Lower leg skin (tissue), 4 donors: Measurements from ENCODE around the gene OR4K5. TPM values are rescaled to one million over a fixed set of nuclear protein-coding genes. Genes with fewer than 3 reads are reported as not detected.

Experiments used
- DNase-seq, 2 donors: peaks; one replicate each; pipeline ENCODE4 v3.0.0-alpha.2; 2019; ENCODE audit warnings: low spot score in 2 of 2
- H3K4me3 ChIP-seq: fragments of 200-600 bp; sonication (generic); 2 replicates; pipeline ENCODE4 v1.5.1; 2017; ENCODE audit warnings: mild to moderate bottlenecking, low read depth; ENCODE audit not compliant: poor library complexity, severe bottlenecking
- POLR2A ChIP-seq, 2 donors: fragments of 450-650 bp; IDR thresholded peaks; one replicate each; pipeline ENCODE4 v1.6.1; 2016 to 2017; ENCODE audit warnings: antibody characterized with exemption in 2 of 2, mild to moderate bottlenecking in 1 of 2, moderate library complexity in 1 of 2
- WGBS, 2 donors: methylation state at CpG; one replicate each; pipeline ENCODE4 v1.1.5; 2018; 5-methylcytosine and 5-hydroxymethylcytosine counted together
- intact Hi-C: fragments of 100-400 bp; cut with DNase I; formaldehyde crosslinking; loops from one replicate; pipeline ENCODE4 v1.15.0; 2023; ENCODE audit warnings: low total_unique reads
- total RNA-seq, 4 donors: library from RNA; depleted of rRNA; stranded (reverse); fragments of >200 nt; gene quantifications; one replicate each; pipeline ENCODE4 v1.1.0, GENCODE V29; 2016
- TF ChIP-seq, protein P1 (sequence below), 3 donors: fragments of 450-650 bp; IDR thresholded peaks; one replicate each; pipeline ENCODE4 v1.5.1; 2016; ENCODE audit warnings: antibody characterized with exemption in 3 of 3, mild to moderate bottlenecking in 3 of 3, moderate library complexity in 2 of 3

Gene OR4K5
- not detected for total RNA-seq

GRCh38 chr14:19920021-19920657 is at the start of gene OR4K5:
OR4K5 (plus strand) TSS chr14:19920607; CDS start chr14:19920607, 0 bp downstream.
- intact Hi-C loops: no loop called here
- no peak for TF ChIP-seq POLR2A (IDR thresholded peaks at IDR 0.05)
- TF ChIP-seq, protein P1, sequence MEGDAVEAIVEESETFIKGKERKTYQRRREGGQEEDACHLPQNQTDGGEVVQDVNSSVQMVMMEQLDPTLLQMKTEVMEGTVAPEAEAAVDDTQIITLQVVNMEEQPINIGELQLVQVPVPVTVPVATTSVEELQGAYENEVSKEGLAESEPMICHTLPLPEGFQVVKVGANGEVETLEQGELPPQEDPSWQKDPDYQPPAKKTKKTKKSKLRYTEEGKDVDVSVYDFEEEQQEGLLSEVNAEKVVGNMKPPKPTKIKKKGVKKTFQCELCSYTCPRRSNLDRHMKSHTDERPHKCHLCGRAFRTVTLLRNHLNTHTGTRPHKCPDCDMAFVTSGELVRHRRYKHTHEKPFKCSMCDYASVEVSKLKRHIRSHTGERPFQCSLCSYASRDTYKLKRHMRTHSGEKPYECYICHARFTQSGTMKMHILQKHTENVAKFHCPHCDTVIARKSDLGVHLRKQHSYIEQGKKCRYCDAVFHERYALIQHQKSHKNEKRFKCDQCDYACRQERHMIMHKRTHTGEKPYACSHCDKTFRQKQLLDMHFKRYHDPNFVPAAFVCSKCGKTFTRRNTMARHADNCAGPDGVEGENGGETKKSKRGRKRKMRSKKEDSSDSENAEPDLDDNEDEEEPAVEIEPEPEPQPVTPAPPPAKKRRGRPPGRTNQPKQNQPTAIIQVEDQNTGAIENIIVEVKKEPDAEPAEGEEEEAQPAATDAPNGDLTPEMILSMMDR (IDR thresholded peaks at IDR 0.05): no peak

DNA sequence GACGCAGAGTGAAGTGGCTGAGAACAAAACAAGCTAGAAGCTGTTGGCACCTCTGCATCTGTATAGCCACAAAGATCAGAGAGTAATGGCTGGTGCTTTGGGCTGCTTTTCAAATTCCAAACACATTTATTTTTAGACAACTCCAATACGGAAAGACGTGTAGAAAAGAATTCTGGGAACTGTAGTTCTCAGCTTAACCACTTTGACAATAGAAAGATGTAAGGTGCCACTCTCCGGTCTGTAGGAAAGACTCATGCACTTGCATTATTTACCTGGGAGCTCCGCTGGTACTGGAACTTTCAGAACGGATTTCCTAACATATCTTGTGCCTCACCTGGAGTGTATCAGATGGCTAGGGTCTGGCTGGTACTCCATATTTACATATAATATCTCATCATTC is 47.2 kb upstream of the OR4K5 start:
- H3K4me3 ChIP-seq: no peak overlapping the region
- DNase-seq: no peak
- TF ChIP-seq, protein P1 (IDR thresholded peaks at IDR 0.05): no peak
- TF ChIP-seq POLR2A (IDR thresholded peaks at IDR 0.05): no peak
- intact Hi-C loops: no loop called here
- 28% methylated on average over 6 of the region's 6 CpGs for WGBS, 2 donors

More at GRCh38 chr14:19920021-19920657, at the start of gene OR4K5:
- no peak for DNase-seq
- no peak within 1 kb of the TSS for H3K4me3 ChIP-seq

- no peak within 1 kb of the TSS for H3K4me3 ChIP-seq
- 52 to 69% methylated on average over 2 of the region's 2 CpGs for WGBS, 2 donors
- TF ChIP-seq, protein P1 (IDR thresholded peaks at IDR 0.05): no peak
- TF ChIP-seq POLR2A (IDR thresholded peaks at IDR 0.05): no peak
- intact Hi-C loops: no loop called here
- no peak for DNase-seq
Measured at GRCh38 chr14:19874842-19875241, 45.6 kb upstream of the OR4K5 start, which contains the start of gene OR4K2. OR4K2 (plus strand) TSS chr14:19875142; CDS start chr14:19876268, 1,126 bp downstream.

DNA sequence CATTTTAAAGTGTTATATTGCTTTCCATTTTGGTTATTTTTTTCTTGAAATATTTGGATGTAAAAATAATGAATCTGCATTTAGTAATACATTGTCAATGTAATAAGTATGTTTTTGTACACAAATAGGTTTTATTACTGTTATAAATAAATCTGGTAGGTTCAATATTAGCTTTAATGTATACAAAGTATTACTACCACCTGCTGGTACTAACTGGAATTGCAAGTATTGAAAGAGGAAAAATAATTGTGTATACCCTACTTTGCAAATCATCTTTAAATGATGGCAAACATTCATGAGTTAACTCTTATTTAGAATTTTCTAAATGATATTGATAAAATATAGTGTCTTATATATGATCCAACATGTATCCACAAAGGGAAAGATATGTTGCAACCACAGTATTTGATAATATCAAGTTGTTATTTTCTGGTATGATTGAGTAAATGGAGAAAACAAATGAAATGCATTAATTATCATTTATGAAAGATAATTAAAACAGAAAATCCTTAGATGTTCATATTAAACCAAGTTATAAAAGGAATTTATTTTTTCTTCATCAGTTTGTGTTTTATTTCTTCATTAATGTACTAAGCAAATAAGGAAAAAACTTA is 42.3 kb upstream of the OR4K5 start:
- intact Hi-C loops: no loop called here

GRCh38 chr14:19895282-19895681 is 25.1 kb upstream of the OR4K5 start:
- intact Hi-C loops: no loop called here
- H3K4me3 ChIP-seq: no peak overlapping the region
- WGBS, 2 donors: 28 to 51% methylated on average over 2 of the region's 2 CpGs
- TF ChIP-seq, protein P1 (IDR thresholded peaks at IDR 0.05): no peak
- no peak for TF ChIP-seq POLR2A (IDR thresholded peaks at IDR 0.05)
- DNase-seq: peak in 1 of 2 donors; percentile 76

More for the DNA sequence above, 42.3 kb upstream of the OR4K5 start:
- no peak for DNase-seq
- TF ChIP-seq, protein P1 (IDR thresholded peaks at IDR 0.05): no peak
- TF ChIP-seq POLR2A (IDR thresholded peaks at IDR 0.05): no peak
- no peak overlapping the region for H3K4me3 ChIP-seq
